ENCODE data around the gene ZWILCH.
A peak's percentile ranks its signal among the peaks of the same experiment; 100 is the strongest.
"Not testable (repeated sequence)": the region's sequence is repeated elsewhere in the genome, so short reads cannot be mapped to it uniquely, and the experiment has no call there.

The ZWILCH gene

GRCh38 chr15:66483131-66483566 is 22.0 kb upstream of the ZWILCH start:
- in situ Hi-C loops (cut with HindIII; ENCODE audit: low pct_ligation_motif_present, low pct_unique_long_range_greater_than_20kb, low sequenced_read_pairs), result no loop called here
- DNase-seq, result peak; percentile 48

DNA sequence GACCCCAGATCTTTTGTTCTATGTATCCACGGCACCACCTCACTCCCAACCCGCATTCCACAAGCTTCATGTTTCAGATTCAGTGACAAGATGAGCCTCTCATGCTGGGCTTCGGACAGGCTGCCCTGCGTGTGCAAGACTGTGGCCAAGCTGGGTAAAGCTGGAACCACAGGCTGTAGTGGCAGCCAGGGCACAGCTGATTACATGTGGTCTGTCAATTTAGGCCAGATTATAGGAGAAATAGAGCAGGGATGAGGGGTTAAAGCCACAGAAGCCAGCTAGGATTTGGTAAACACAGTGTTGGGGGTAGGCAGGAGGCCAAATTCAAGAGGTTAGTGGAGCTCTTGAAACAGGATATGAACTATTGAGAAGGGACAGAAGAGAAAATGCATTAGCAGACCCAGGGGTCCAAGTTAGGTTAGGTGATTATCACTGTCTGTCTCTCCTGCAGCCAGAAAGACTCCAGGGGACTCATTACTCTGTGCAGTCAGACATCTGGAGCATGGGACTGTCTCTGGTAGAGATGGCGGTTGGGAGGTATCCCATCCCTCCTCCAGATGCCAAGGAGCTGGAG is 20.5 kb upstream of the ZWILCH start:
- no peak for DNase-seq

DNA sequence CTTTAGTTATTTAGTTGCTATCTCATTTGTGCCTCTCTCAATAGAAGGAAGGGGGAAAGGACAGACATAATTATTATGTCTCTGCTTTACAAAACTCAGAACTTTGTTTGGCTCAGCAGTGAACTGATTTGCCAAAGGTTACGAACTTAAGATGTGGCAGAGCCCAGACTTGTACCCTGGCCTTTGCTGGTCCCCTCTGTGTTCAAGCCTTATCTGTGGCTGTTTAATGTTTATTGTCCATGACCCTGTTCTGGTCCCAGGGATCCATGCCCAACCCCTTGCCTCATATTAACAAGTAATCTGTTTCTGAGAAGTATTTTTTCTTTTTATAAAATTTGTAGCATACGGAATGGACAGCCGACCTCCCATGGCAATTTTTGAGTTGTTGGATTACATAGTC is 18.2 kb upstream of the ZWILCH start:
- in situ Hi-C loops (cut with HindIII; ENCODE audit: low pct_ligation_motif_present, low pct_unique_long_range_greater_than_20kb, low sequenced_read_pairs), result no loop called here
- no peak for DNase-seq

More for the DNA sequence above, 20.5 kb upstream of the ZWILCH start:
- in situ Hi-C loops (cut with HindIII; ENCODE audit: low pct_ligation_motif_present, low pct_unique_long_range_greater_than_20kb, low sequenced_read_pairs), result no loop called here

GRCh38 chr15:66488525-66488924 is 16.6 kb upstream of the ZWILCH start:
- DNase-seq, result no peak
- in situ Hi-C loops (cut with HindIII; ENCODE audit: low pct_ligation_motif_present, low pct_unique_long_range_greater_than_20kb, low sequenced_read_pairs), result no loop called here

DNA sequence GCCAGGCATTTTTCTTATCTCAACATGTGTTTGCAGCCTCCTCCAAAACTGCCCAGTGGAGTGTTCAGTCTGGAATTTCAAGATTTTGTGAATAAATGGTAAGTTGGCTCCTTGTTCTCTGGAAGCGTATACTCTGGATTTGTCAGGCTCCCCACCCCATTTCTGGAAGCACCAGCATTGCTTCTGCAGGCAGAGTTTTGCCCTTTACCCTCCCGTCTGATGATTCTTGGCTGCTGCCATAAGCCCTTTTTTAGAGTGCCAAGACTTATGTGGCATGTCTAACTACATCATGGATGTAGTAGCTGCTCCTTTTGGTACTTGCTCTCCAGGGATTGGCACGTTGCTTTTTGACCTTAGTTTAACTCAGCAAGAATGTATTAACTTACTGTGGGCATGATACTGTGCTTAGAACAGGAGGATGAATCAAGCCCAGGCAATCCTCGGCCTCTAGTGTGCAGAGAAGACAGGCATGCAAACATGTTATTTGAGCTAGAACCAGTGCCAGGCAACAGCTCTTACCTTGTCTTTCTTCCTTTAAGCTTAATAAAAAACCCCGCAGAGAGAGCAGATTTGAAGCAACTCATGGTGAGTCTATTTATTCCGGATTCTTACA is 15.8 kb upstream of the ZWILCH start:
- in situ Hi-C loops (cut with HindIII; ENCODE audit: low pct_ligation_motif_present, low pct_unique_long_range_greater_than_20kb, low sequenced_read_pairs), result no loop called here
- no peak for DNase-seq

- in situ Hi-C loops (cut with HindIII; ENCODE audit: low pct_ligation_motif_present, low pct_unique_long_range_greater_than_20kb, low sequenced_read_pairs), result no loop called here
These were observed 13.3 kb upstream of the ZWILCH start for GRCh38 chr15:66491846-66492245.

DNA sequence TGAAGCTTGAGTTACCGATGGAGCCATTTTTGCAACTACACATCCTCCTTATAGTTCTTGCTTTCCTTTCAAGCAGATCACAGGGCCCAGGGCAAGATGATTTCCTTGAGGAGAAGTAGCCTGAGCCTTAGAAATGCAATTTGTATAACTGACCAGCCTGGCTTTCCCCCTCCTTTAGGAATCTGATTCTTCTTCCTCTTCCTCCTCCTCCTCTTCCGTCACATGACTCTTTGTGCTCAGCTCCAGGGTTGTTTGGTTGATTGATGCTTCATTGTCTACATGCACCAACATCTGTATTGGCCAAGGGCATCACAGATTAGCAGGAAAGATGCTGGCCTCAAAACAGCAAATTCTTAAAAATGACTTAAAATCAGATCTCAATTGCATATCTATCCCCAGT is 10.9 kb upstream of the ZWILCH start:
- in situ Hi-C loops (cut with HindIII; ENCODE audit: low pct_ligation_motif_present, low pct_unique_long_range_greater_than_20kb, low sequenced_read_pairs), result no loop called here
- no peak for DNase-seq

More at GRCh38 chr15:66491846-66492245, 13.3 kb upstream of the ZWILCH start:
- DNase-seq, result no peak

DNA sequence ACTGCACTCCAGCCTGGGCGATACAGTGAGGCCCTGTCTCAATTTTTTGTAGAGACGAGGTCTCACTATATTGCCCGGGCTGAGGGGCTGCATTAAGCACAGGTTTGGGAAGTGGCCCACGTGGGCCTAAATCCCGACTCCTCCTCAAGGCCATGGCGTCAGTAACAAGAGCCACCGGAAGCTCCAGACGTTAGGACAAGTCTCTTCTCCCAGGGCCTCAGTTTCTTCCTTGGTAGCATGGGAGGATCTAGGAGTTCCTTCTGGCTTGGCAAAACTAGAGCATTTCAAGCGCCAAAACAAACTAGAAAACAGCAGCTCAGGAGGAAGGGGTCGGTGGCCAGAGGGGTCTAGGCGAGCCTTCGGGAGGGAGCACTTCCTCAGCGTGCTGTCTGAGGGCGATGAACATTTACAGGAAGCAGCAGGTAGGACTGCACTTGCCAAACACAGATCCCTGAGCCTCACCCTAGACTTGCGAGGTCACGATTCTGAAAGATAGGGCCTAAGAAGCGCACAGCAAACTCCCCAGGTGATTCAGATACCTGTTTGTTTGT is 8.1 kb upstream of the ZWILCH start:
- DNase-seq, result no peak
- in situ Hi-C loops (cut with HindIII; ENCODE audit: low pct_ligation_motif_present, low pct_unique_long_range_greater_than_20kb, low sequenced_read_pairs), result no loop called here

GRCh38 chr15:66497502-66498455 is 7.3 kb upstream of the ZWILCH start, which contains the start of gene SNAPC5:
SNAPC5 (minus strand) TSS chr15:66497762; CDS start chr15:66497731, 31 bp downstream.
- in situ Hi-C loops (cut with HindIII; ENCODE audit: low pct_ligation_motif_present, low pct_unique_long_range_greater_than_20kb, low sequenced_read_pairs), result no loop called here
- DNase-seq, result peak; percentile 93

- in situ Hi-C loops (cut with HindIII; ENCODE audit: low pct_ligation_motif_present, low pct_unique_long_range_greater_than_20kb, low sequenced_read_pairs), result no loop called here
- DNase-seq, result peak; percentile 42
These were observed 6.4 kb upstream of the ZWILCH start for GRCh38 chr15:66498501-66499386.

DNA sequence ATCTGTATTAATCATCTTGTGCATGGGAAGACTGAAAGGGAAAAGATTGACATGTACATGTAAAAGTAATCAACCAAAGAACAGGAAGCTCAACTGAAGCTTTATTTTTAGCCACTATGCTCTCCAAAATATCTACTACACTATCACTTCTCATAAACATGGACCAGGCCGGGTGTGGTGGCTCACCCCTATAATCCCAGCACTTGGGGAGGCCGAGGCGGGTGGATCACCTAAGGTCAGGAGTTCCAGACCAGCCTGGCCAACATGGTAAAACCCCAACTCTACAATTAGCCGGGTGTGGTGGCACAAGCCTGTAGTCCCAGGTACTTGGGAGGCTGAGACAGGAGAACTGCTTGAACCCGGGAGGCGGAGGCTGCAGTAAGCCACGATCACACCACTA is 4.8 kb upstream of the ZWILCH start:
- in situ Hi-C loops (cut with HindIII; ENCODE audit: low pct_ligation_motif_present, low pct_unique_long_range_greater_than_20kb, low sequenced_read_pairs), result not testable (repeated sequence)

DNA sequence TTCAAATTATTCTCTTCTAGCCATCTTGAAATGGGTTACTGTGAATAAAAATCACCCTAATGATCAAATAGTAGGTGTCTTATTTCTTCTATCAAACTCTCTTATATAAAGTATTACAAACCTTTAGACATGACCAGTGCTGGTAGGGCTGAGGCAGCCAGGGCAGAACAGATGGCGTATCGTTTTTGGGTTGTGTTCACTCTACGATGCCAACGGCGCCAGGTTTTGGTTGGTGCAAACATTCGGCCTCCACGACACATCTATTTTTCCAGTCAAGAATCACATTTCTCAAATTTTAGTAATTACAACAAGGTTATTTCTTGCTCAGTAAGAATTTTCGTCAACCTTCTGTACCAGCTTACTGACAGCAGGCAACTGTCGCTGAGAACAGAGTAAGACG is 2.6 kb upstream of the ZWILCH start:
- DNase-seq, result no peak
- in situ Hi-C loops (cut with HindIII; ENCODE audit: low pct_ligation_motif_present, low pct_unique_long_range_greater_than_20kb, low sequenced_read_pairs), result no loop called here

More for the DNA sequence above, 4.8 kb upstream of the ZWILCH start:
- DNase-seq, result not testable (repeated sequence)

DNA sequence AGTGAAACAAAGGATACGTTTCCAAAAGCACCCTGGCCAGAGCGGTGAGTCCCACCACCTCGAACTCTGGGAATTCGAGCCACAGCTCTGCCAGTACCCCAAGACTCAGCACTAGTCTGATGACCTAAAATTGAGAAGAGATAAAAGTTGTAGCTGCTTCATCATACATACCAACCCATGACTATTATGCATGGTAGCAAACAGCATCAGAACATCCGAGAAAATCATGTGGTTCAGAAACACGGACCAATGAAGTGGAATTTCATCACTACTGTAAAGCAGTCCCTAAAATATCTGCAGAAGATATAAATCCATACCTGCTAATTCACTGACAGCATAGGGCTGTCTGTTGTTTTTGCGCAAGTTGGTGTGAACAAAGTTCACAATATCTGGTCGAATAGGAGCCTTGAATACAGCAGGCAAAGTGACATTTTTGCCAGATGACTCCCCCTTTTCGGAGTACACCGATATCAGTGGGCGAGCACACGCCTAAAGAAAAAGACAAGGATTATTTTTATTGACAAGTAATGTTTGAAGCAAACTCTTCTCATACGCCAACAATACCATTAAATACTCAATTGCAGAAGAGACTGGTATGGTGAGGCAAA is 2.0 kb upstream of the ZWILCH start:
- in situ Hi-C loops (cut with HindIII; ENCODE audit: low pct_ligation_motif_present, low pct_unique_long_range_greater_than_20kb, low sequenced_read_pairs); DNase-seq: not testable (repeated sequence)

- no peak for DNase-seq
- in situ Hi-C loops (cut with HindIII; ENCODE audit: low pct_ligation_motif_present, low pct_unique_long_range_greater_than_20kb, low sequenced_read_pairs), result no loop called here
These were observed 1.2 kb upstream of the ZWILCH start for GRCh38 chr15:66503780-66504562.

GRCh38 chr15:66505430-66505811 is 295 bp downstream of the ZWILCH start:
- in situ Hi-C loops (cut with HindIII; ENCODE audit: low pct_ligation_motif_present, low pct_unique_long_range_greater_than_20kb, low sequenced_read_pairs), result no loop called here

DNA sequence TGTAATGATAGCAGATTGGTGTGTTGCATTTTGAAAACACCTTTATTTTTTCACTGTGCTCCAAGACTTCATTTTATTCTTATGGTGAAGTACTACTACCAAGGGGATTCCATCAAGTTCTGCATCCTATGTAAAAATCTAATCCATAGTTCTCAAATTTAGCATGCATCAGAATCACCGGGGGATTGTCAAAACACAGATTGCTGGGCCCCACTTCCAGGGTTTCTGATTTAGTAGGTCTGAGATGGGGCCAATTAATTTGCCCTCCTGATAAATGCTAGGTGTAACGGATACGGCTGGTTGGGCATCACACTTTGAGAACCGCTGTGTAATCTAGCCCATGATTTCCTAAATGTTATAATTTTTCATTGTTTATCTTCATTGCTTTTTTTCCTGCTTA is 692 bp downstream of the ZWILCH start:
- DNase-seq, result no peak
- in situ Hi-C loops (cut with HindIII; ENCODE audit: low pct_ligation_motif_present, low pct_unique_long_range_greater_than_20kb, low sequenced_read_pairs), result no loop called here

More at GRCh38 chr15:66505430-66505811, 295 bp downstream of the ZWILCH start:
- DNase-seq, result peak; percentile 50

DNA sequence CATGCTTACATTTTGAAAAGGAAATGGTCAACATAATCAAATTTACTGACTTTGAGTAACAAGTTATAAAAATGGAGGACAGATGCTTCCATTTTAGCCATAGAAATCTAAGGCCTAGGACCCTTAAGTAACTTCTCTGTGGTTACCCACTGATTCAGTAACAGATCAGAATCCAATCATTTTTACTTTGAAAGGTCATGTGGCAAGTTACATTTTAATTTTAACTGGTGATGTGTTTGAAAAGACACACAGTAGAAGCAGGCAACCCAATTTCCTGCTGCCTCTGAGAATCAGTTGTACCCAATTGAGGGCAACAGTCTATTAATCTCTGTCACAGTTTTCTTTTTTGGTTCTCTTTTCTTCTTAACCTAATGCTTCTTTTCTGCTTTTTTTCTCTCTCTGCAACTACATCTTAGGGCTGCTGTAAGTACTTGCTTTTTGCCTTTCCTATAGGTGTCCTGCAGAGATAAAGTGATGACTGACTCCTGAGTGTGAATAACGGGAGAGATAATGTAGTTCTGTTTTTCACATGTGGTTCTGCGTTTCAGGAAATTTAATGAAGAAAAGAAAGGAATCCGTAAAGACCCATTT is 3.3 kb downstream of the ZWILCH start:
- peak; percentile 71 for DNase-seq
- in situ Hi-C loops (cut with HindIII; ENCODE audit: low pct_ligation_motif_present, low pct_unique_long_range_greater_than_20kb, low sequenced_read_pairs), result no loop called here
